ENCODE measurements around the gene GPANK1. TPM values are rescaled to one million over a fixed set of nuclear protein-coding genes. Genes with fewer than 3 reads are reported as not detected.
"Not testable (repeated sequence)": the region's sequence is repeated elsewhere in the genome, so short reads cannot be mapped to it uniquely, and the experiment has no call there.

GPANK1 gene
- total and polyA plus RNA-seq, 12 donors: 7.4 to 61.2 (median 17.2) TPM

DNA sequence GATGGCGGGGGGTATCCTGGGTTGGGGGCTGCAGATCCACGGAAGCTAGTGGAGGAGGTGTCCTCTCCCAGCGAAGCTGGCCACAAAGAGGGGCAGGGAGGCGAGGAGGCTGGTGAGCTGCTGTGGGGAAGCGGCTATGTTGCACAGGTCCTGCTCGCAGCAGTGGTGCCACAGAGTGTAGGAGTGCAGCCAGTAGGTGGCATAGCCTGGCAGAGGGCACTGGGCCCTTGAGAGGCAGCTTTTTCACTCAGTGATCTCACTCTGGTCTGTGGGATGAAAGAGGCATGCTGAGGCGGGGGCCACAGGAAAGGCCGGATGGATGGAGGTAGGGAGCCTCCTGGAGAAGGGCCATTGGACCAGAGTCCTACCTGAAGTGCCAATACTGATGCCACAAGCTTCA is 47.5 kb upstream of the GPANK1 start:
- Histone ChIP-seq H3K4me3 (no peak overlapping the region), H3K36me3 (replicated peaks in 1 of 2) (no peaks in the 10 kb centered on the region), H3K4me1 (replicated peaks in 1 of 2) (no peaks in the 10 kb centered on the region), H3K27ac (no peak overlapping the region), H3K9me3 (replicated peaks in 1 of 3) (no peaks in the 10 kb centered on the region), H3K27me3 (no peaks in the 10 kb centered on the region)
- TF ChIP-seq, protein P1, sequence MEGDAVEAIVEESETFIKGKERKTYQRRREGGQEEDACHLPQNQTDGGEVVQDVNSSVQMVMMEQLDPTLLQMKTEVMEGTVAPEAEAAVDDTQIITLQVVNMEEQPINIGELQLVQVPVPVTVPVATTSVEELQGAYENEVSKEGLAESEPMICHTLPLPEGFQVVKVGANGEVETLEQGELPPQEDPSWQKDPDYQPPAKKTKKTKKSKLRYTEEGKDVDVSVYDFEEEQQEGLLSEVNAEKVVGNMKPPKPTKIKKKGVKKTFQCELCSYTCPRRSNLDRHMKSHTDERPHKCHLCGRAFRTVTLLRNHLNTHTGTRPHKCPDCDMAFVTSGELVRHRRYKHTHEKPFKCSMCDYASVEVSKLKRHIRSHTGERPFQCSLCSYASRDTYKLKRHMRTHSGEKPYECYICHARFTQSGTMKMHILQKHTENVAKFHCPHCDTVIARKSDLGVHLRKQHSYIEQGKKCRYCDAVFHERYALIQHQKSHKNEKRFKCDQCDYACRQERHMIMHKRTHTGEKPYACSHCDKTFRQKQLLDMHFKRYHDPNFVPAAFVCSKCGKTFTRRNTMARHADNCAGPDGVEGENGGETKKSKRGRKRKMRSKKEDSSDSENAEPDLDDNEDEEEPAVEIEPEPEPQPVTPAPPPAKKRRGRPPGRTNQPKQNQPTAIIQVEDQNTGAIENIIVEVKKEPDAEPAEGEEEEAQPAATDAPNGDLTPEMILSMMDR (IDR thresholded peaks at IDR 0.05): no peak
- no peak for TF ChIP-seq POLR2A (IDR thresholded peaks at IDR 0.05)
- intact Hi-C loops (cut with DNase I): no loop called here
- no peak for DNase-seq
- 72 to 85% (median 80%) methylated on average over 6 to 8 of the region's 8 CpGs for WGBS, 4 donors

DNA sequence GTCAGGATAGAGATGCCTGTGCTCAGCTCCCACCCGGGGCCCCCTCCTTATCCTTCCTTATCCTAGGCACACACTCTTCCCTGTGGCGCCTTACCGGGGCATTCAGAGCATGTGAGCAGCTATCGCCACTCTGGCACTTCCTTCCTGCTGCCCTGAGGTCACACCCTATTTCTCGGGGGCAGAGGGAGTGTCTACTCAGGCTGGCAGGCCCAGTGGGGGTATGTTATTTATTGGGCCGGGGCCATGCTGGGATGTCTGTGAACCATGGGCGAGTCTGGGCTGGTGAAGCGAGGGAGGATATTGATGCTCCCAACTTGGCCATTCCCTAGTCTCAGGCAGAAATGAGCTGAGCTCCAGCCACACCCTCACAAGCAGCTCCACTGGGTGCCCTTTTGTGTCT is 46.4 kb upstream of the GPANK1 start:
- H3K27me3 ChIP-seq: no peaks in the 10 kb centered on the region
- TF ChIP-seq POLR2A (IDR thresholded peaks at IDR 0.05): no peak
- TF ChIP-seq, protein P1 (IDR thresholded peaks at IDR 0.05): no peak
- no peaks in the 10 kb centered on the region for H3K4me1 ChIP-seq (replicated peaks in 1 of 2)
- DNase-seq: no peak
- no peak overlapping the region for H3K27ac ChIP-seq
- intact Hi-C loops (cut with DNase I): no loop called here
- no peaks in the 10 kb centered on the region for H3K36me3 ChIP-seq (replicated peaks in 1 of 2)
- H3K9me3 ChIP-seq (replicated peaks in 1 of 3): no peaks in the 10 kb centered on the region
- WGBS, 4 donors: 39 to 57% (median 54%) methylated on average over 5 to 8 of the region's 8 CpGs
- no peak overlapping the region for H3K4me3 ChIP-seq

DNA sequence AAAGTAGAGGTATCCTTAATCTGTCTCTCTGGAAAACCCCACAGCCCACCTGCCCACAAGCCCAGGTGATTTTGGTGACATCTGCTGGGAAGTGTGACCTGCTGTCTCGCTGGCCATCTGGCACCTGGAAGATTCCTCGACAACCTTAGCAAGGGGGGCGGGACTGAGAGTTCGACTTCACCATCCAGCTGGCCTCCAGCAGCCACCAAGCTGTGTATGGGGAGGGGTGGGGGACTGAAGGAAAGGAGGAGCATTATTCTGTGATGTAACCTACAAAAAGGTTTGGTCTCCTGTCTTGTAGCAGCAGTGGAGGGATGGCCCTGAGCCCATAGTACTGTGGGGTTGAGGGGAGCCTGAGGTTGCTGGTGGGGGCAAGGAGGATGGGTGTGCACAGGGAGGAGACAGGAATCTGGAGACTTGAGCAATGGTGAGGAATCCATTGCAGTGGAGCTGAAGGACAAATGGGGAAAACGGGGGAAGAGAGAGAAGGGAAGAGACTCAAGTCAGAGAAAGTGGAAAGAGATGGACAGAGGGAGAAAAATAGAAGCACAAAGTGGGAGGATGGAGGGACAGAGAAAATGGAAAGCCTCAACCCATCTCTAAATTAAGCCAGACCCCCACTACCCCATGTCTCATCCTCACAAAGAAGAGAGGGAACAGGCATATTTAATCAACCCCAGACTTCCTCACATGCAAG is 45.9 kb upstream of the GPANK1 start:
- Histone ChIP-seq H3K27ac (no peak overlapping the region), H3K27me3 (no peaks in the 10 kb centered on the region), H3K9me3 (replicated peaks in 1 of 3) (no peaks in the 10 kb centered on the region), H3K4me1 (replicated peaks in 1 of 2) (no peaks in the 10 kb centered on the region), H3K4me3 (no peak overlapping the region), H3K36me3 (replicated peaks in 1 of 2) (no peaks in the 10 kb centered on the region)
- TF ChIP-seq POLR2A (IDR thresholded peaks at IDR 0.05): no peak
- TF ChIP-seq, protein P1 (IDR thresholded peaks at IDR 0.05): no peak
- DNase-seq: no peak
- intact Hi-C loops (cut with DNase I): no loop called here
- 55 to 65% (median 62%) methylated on average over 5 of the region's 5 CpGs for WGBS, 4 donors

DNA sequence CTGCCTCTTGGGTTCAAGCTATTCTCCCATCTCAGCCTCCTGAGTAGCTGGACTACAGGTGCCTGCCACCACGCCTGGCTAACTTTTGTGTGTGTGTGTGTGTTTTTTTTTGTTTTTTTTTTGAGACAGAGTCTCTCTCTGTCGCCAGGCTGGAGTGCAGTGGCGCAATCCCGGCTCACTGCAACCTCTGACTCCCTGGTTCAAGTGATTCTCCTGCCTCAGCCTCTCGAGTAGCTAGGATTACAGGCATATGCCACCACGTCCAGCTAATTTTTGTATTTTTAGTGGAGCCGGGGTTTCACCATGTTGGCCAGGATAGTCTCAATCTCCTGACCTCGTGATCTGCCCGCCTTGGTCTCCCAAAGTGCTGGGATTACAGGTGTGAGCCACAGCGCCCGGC is 44.4 kb upstream of the GPANK1 start:
- H3K4me3 ChIP-seq; H3K36me3 ChIP-seq (replicated peaks in 1 of 2); H3K9me3 ChIP-seq (replicated peaks in 1 of 3); DNase-seq; H3K4me1 ChIP-seq (replicated peaks in 1 of 2); intact Hi-C loops (cut with DNase I); H3K27ac ChIP-seq; H3K27me3 ChIP-seq: not testable (repeated sequence)
- 79 to 94% (median 86%) methylated on average over 10 to 11 of the region's 11 CpGs for WGBS, 4 donors

DNA sequence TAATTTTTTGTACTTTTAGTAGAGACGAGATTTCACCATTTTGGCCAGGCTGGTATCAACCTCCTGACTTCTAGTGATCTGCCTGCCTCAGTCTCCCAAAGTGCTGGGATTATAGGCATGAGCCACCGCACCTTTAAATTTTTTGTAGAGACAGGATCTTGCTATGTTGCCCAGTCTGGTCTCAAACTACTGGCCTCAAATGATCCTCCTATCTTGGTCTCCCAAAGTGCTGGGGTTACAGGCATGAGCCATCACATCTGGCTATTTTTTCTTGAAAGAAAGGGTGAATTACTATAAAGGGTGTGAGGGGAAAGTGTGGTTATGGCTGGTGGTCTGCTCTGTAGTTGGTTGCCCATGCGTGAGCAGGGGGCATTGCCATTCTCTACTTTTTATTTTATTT is 43.4 kb upstream of the GPANK1 start:
- intact Hi-C loops (cut with DNase I): no loop called here
- no peaks in the 10 kb centered on the region for H3K27me3 ChIP-seq
- 86 to 92% (median 90%) methylated on average over 3 of the region's 3 CpGs for WGBS, 4 donors
- no peak overlapping the region for H3K4me3 ChIP-seq
- DNase-seq: no peak
- no peak for TF ChIP-seq POLR2A (IDR thresholded peaks at IDR 0.05)
- TF ChIP-seq, protein P1 (IDR thresholded peaks at IDR 0.05): no peak
- peaks cover 0 to 6% of the 10 kb centered on the region in 2 donors for H3K4me1 ChIP-seq (replicated peaks in 1 of 2)
- no peaks in the 10 kb centered on the region for H3K36me3 ChIP-seq (replicated peaks in 1 of 2)
- no peaks in the 10 kb centered on the region for H3K9me3 ChIP-seq (replicated peaks in 1 of 3)
- H3K27ac ChIP-seq: no peak overlapping the region

All from adrenal gland (tissue), 12 donors.